Measurements from ENCODE around the gene STK31. TPM values are rescaled to one million over a fixed set of nuclear protein-coding genes. Genes with fewer than 3 reads are reported as not detected.
"Not testable (repeated sequence)": the region's sequence is repeated elsewhere in the genome, so short reads cannot be mapped to it uniquely, and the experiment has no call there.

The STK31 gene
- total RNA-seq, 2 donors from 2014 or later: 0.92 to 1.5 TPM

GRCh38 chr7:23873306-23873705 lies 163.3 kb downstream of the STK31 start:
- DNase-seq (ENCODE audit: low spot score): no peak
- no peaks in the 10 kb centered on the region for H3K36me3 ChIP-seq
- no peaks in the 10 kb centered on the region for H3K27me3 ChIP-seq (replicated peaks; ENCODE audit: insufficient read depth)
- no peak overlapping the region for H3K4me3 ChIP-seq
- no peaks in the 10 kb centered on the region for H3K4me1 ChIP-seq (ENCODE audit: control insufficient read depth in 1 of 2, low read depth in 2 of 2)
- no peak for ATAC-seq (ENCODE audit: insufficient number of reproducible peaks, low FRiP score, low read depth)
- TF ChIP-seq, protein P1, sequence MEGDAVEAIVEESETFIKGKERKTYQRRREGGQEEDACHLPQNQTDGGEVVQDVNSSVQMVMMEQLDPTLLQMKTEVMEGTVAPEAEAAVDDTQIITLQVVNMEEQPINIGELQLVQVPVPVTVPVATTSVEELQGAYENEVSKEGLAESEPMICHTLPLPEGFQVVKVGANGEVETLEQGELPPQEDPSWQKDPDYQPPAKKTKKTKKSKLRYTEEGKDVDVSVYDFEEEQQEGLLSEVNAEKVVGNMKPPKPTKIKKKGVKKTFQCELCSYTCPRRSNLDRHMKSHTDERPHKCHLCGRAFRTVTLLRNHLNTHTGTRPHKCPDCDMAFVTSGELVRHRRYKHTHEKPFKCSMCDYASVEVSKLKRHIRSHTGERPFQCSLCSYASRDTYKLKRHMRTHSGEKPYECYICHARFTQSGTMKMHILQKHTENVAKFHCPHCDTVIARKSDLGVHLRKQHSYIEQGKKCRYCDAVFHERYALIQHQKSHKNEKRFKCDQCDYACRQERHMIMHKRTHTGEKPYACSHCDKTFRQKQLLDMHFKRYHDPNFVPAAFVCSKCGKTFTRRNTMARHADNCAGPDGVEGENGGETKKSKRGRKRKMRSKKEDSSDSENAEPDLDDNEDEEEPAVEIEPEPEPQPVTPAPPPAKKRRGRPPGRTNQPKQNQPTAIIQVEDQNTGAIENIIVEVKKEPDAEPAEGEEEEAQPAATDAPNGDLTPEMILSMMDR (IDR thresholded peaks at IDR 0.05): no peak
- H3K27ac ChIP-seq: no peak overlapping the region
- H3K9me3 ChIP-seq: no peaks in the 10 kb centered on the region

GRCh38 chr7:23876526-23876925 lies 166.5 kb downstream of the STK31 start:
- H3K36me3 ChIP-seq; DNase-seq (ENCODE audit: low spot score); H3K4me1 ChIP-seq (ENCODE audit: control insufficient read depth in 1 of 2, low read depth in 2 of 2); H3K27ac ChIP-seq; ATAC-seq (ENCODE audit: insufficient number of reproducible peaks, low FRiP score, low read depth); H3K9me3 ChIP-seq; H3K27me3 ChIP-seq (replicated peaks; ENCODE audit: insufficient read depth); H3K4me3 ChIP-seq: not testable (repeated sequence)

Other genes with a start within 250 kb of the STK31 start
- gene IGF2BP3, start 239.7 kb upstream of the STK31 start, total RNA-seq: 1 to 10 TPM in 1 of 2 donors, under 1 TPM in 1; 0.27 to 8.1 TPM
- gene TRA2A, start 178.2 kb upstream of the STK31 start, total RNA-seq: 10 to 100 TPM; 23.0 to 55.0 TPM
- gene CCDC126, start 112.8 kb upstream of the STK31 start, total RNA-seq: 1 to 10 TPM; 8.5 to 8.8 TPM
- 10 to 100 TPM in 1 of 2 donors, 1 to 10 TPM in 1; 2.6 to 16.8 TPM for gene FAM221A, start 30.0 kb upstream of the STK31 start, total RNA-seq